ENCODE data around the gene STRIT1. TPM values are rescaled to one million over a fixed set of nuclear protein-coding genes. Genes with fewer than 3 reads are reported as not detected.

The STRIT1 gene
- total and polyA plus RNA-seq, 5 donors = 0.14 to 0.35 TPM; not detected in 3

- Histone ChIP-seq H3K4me1 (ENCODE audit: control insufficient read depth, insufficient read depth, low read length) (no peaks in the 10 kb centered on the region), H3K27me3 (ENCODE audit: control insufficient read depth, insufficient read depth) (no peaks in the 10 kb centered on the region), H3K27ac (ENCODE audit: low read length) (no peak overlapping the region), H3K4me3 (ENCODE audit: low read length) (no peak overlapping the region), H3K9me3 (ENCODE audit: control insufficient read depth, low read length) (no peaks in the 10 kb centered on the region)
- DNase-seq (no peak), ATAC-seq (no peak)
- intact Hi-C loops (cut with DNase I) = no loop called here
Measured at GRCh38 chr3:155242342-155242741, 51.1 kb downstream of the STRIT1 start.

DNA sequence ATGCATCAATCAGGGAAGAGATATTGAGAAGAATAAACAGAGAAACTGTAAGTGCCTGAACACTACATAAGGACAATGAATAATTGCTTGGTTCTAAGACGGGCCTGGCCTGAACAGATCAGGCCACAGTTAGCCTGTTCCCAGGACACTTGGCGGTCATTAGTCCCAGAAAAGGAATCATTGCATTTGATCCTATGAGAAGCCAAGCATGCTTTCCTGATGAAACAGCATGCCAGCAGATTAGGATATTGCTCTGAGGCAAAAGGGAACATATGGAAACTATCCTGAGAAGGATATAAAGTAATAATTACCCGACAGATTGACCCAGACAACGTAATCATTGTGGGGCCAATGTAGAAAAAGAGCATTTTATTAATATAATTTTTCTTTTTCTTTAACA, 51.9 kb downstream of the STRIT1 start:
- DNase-seq (no peak), ATAC-seq (no peak)
- H3K4me1 ChIP-seq (ENCODE audit: control insufficient read depth, insufficient read depth, low read length) = no peaks in the 10 kb centered on the region
- intact Hi-C loops (cut with DNase I) = no loop called here
- no peaks in the 10 kb centered on the region for H3K27me3 ChIP-seq (ENCODE audit: control insufficient read depth, insufficient read depth)
- no peak overlapping the region for H3K4me3 ChIP-seq (ENCODE audit: low read length)
- H3K27ac ChIP-seq (ENCODE audit: low read length) = no peak overlapping the region
- H3K9me3 ChIP-seq (ENCODE audit: control insufficient read depth, low read length) = no peaks in the 10 kb centered on the region
- 50% methylated on average over 4 of the region's 4 CpGs for WGBS

Other genes starting within 250 kb of the STRIT1 start
- gene MME, start 213.4 kb downstream of the STRIT1 start, total RNA-seq = 1 to 10 TPM in 3 of 4 donors, under 1 TPM in 1; 0.88 to 3.5 (median 2.7) TPM
- gene MME, start 213.4 kb downstream of the STRIT1 start, polyA plus RNA-seq = 2.5 TPM

Data from right cardiac atrium (tissue), 5 donors.